GM21423 (cell line): ENCODE results near the gene PALMD.

Source experiments
- ATAC-seq: cut with Tn5 transposase; IDR thresholded peaks from one replicate; pipeline ENCODE4 v1.9.1; 2021; ENCODE audit warnings: mild to moderate bottlenecking, moderate library complexity; ENCODE audit not compliant: unreplicated experiment

Gene PALMD

GRCh38 chr1:99657213-99658030, 11.5 kb downstream of the PALMD start:
- ATAC-seq = no peak

GRCh38 chr1:99658031-99658290, 12.0 kb downstream of the PALMD start:
- ATAC-seq = no peak

- no peak for ATAC-seq
These were observed 13.9 kb downstream of the PALMD start for GRCh38 chr1:99659755-99660210.

- no peak for ATAC-seq
These were observed 14.6 kb downstream of the PALMD start for GRCh38 chr1:99660496-99660895.

GRCh38 chr1:99661780-99662179, 15.9 kb downstream of the PALMD start:
- ATAC-seq = no peak

GRCh38 chr1:99662539-99663080, 16.7 kb downstream of the PALMD start:
- ATAC-seq = no peak

GRCh38 chr1:99663501-99663900, 17.6 kb downstream of the PALMD start:
- no peak for ATAC-seq

GRCh38 chr1:99665212-99665611, 19.3 kb downstream of the PALMD start:
- no peak for ATAC-seq

- no peak for ATAC-seq
These were observed 23.5 kb downstream of the PALMD start for GRCh38 chr1:99669376-99669775.

GRCh38 chr1:99669821-99670220, 23.9 kb downstream of the PALMD start:
- no peak for ATAC-seq

GRCh38 chr1:99670583-99670982, 24.7 kb downstream of the PALMD start:
- no peak for ATAC-seq

- ATAC-seq = no peak
These were observed 26.1 kb downstream of the PALMD start for GRCh38 chr1:99672038-99672437.

GRCh38 chr1:99672530-99673213, 26.8 kb downstream of the PALMD start:
- ATAC-seq = no peak

GRCh38 chr1:99673315-99673714, 27.4 kb downstream of the PALMD start:
- no peak for ATAC-seq

GRCh38 chr1:99674115-99675064, 28.5 kb downstream of the PALMD start:
- no peak for ATAC-seq

GRCh38 chr1:99675292-99675691, 29.4 kb downstream of the PALMD start:
- ATAC-seq = no peak

GRCh38 chr1:99675994-99676393, 30.1 kb downstream of the PALMD start:
- ATAC-seq = no peak

GRCh38 chr1:99676876-99677275, 31.0 kb downstream of the PALMD start:
- no peak for ATAC-seq

GRCh38 chr1:99677416-99677815, 31.5 kb downstream of the PALMD start:
- ATAC-seq = no peak

- ATAC-seq = no peak
These were observed 34.4 kb downstream of the PALMD start for GRCh38 chr1:99680270-99680669.

- ATAC-seq = no peak
These were observed 35.7 kb downstream of the PALMD start for GRCh38 chr1:99681583-99681982.
